HCT116 (cell line): ENCODE data around the gene ZNF554. TPM values are rescaled to one million over a fixed set of nuclear protein-coding genes. Genes with fewer than 3 reads are reported as not detected.

ENCODE experiments used
- ATAC-seq: fragments of 200-7000 bp; cut with Tn5 transposase; 2 replicates; pipeline ENCODE4 v1.9.1; 2020; ENCODE audit warnings: mild to moderate bottlenecking, moderate library complexity
- BruUV-seq: library from RNA; stranded (reverse); fragments of 400-500 nt; replicated peaks from 2 replicates; lab custom pipeline; 2021; lab: Mats Ljungman, UMichigan
- CTCF ChIA-PET: fragments of 300-600 bp; sonication (Branson Sonifier 250); formaldehyde crosslinking; loops from one replicate; lab custom pipeline; 2021; ENCODE audit warnings: antibody characterized with exemption; lab: Charles Lee
- POLR2A ChIA-PET: fragments of 300-600, 350-600 bp; sonication (Branson Sonifier 250); formaldehyde crosslinking; loops from one replicate; lab custom pipeline; 2021; ENCODE audit warnings: antibody characterized with exemption; lab: Charles Lee
- RAD21 ChIA-PET, 2 experiments: fragments of 300-600 bp; sonication (Branson Sonifier 250); formaldehyde crosslinking; loops; one replicate each; lab custom pipeline; 2023; ENCODE audit warnings: low total read pairs in 2 of 2; ENCODE audit not compliant: uncharacterized antibody in 2 of 2, unreplicated experiment in 2 of 2, low non-redundant PET in 1 of 2; lab: Charles Lee
- DNase-seq: peaks from one replicate; pipeline ENCODE4 v3.0.0-alpha.2; 2010; ENCODE audit warnings: low read depth, low spot score
- H2AFZ ChIP-seq: fragments of 200-600 bp; shearing (Covaris generic), sonication (generic); 2 replicates; pipeline ENCODE4 v1.6.1; 2017; ENCODE audit warnings: low read depth, mixed run types, mixed read lengths, antibody characterized with exemption, low read length; ENCODE audit not compliant: poor library complexity, severe bottlenecking
- H3K27ac ChIP-seq: 2 replicates; pipeline ENCODE4 v1.5.1; 2012; ENCODE audit warnings: low read depth, low read length
- H3K27me3 ChIP-seq: fragments of 200-600 bp; sonication (generic); 2 replicates; pipeline ENCODE4 v1.6.1; 2016; ENCODE audit warnings: mixed run types, low read length, mixed read lengths; ENCODE audit not compliant: insufficient read depth
- H3K36me3 ChIP-seq, 2 experiments: fragments of 200-500 bp in 1 of 2; fragments of 200-600 bp in 1 of 2; sonication (Bioruptor generic) in 1 of 2; sonication (generic) in 1 of 2; 2 replicates each; pipeline versions ENCODE4 v1.5.1 to v1.6.1; 2014 to 2016; ENCODE audit warnings: low read length in 2 of 2, inconsistent platforms in 1 of 2, mixed read lengths in 1 of 2, mixed run types in 1 of 2; ENCODE audit not compliant: insufficient read depth in 2 of 2, control insufficient read depth in 1 of 2
- H3K4me1 ChIP-seq, 2 experiments: fragments of 200-600 bp in 1 of 2; sonication (generic) in 1 of 2; 2 replicates each; pipeline versions ENCODE4 v1.5.1 to v1.6.1; 2012 to 2017; ENCODE audit warnings: low read length in 2 of 2, inconsistent platforms in 1 of 2, mild to moderate bottlenecking in 1 of 2, mixed read lengths in 1 of 2, mixed run types in 1 of 2, moderate library complexity in 1 of 2; ENCODE audit not compliant: insufficient read depth in 2 of 2, control insufficient read depth in 1 of 2
- H3K4me2 ChIP-seq: fragments of 200-600 bp; sonication (generic); 2 replicates; pipeline ENCODE4 v1.6.1; 2017; ENCODE audit warnings: mixed run types, low read length, mixed read lengths
- H3K4me3 ChIP-seq, 2 experiments: fragments of 200-600 bp in 1 of 2; sonication (generic) in 1 of 2; replicated peaks in 1 of 2; 2 replicates each; pipeline ENCODE4 v1.5.1; 2011 to 2016; ENCODE audit warnings: low read length in 2 of 2, control low read depth in 1 of 2, low read depth in 1 of 2, mild to moderate bottlenecking in 1 of 2, mixed read lengths in 1 of 2, mixed run types in 1 of 2
- H3K79me2 ChIP-seq: fragments of 200-600 bp; sonication (generic); 2 replicates; pipeline ENCODE4 v1.6.1; 2017; ENCODE audit warnings: mild to moderate bottlenecking, mixed run types, low read length, moderate library complexity, mixed read lengths; ENCODE audit not compliant: insufficient read depth
- H3K9ac ChIP-seq: fragments of 200-600 bp; sonication (generic); 2 replicates; pipeline ENCODE4 v1.6.1; 2016; ENCODE audit warnings: low read length, mixed read lengths
- H3K9me2 ChIP-seq: fragments of 200-600 bp; sonication (generic), shearing (Covaris generic); 2 replicates; pipeline ENCODE4 v1.6.1; 2017; ENCODE audit warnings: mixed run types, mild to moderate bottlenecking, moderate library complexity; ENCODE audit not compliant: insufficient read depth
- H3K9me3 ChIP-seq, 2 experiments: fragments of 200-500 bp in 1 of 2; fragments of 200-600 bp in 1 of 2; sonication (Bioruptor generic) in 1 of 2; sonication (generic) in 1 of 2; 2 replicates each; pipeline ENCODE4 v1.6.1; 2014 to 2017; ENCODE audit warnings: low read length in 2 of 2, mixed read lengths in 2 of 2, inconsistent platforms in 1 of 2, low read depth in 1 of 2, mild to moderate bottlenecking in 1 of 2, mixed run types in 1 of 2, moderate library complexity in 1 of 2; ENCODE audit not compliant: control insufficient read depth in 1 of 2, insufficient read depth in 1 of 2
- H4K20me1 ChIP-seq: fragments of 200-600 bp; sonication (generic), shearing (Covaris generic); 2 replicates; pipeline ENCODE4 v1.6.1; 2017; ENCODE audit warnings: mixed run types, mild to moderate bottlenecking, moderate library complexity; ENCODE audit not compliant: insufficient read depth
- ATF3 ChIP-seq: IDR thresholded peaks from 2 replicates; pipeline ENCODE4 v1.6.1; 2012
- EZH2 ChIP-seq: fragments of 200-600 bp; sonication (generic); IDR thresholded peaks from 2 replicates; pipeline ENCODE4 v1.6.1; 2017; ENCODE audit warnings: antibody characterized with exemption, mixed run types
- EZH2phosphoT487 ChIP-seq: fragments of 200-600 bp; IDR thresholded peaks from 2 replicates; pipeline ENCODE4 v1.6.1; 2018; ENCODE audit warnings: antibody characterized with exemption, borderline replicate concordance
- FOSL1 ChIP-seq: IDR thresholded peaks from 2 replicates; pipeline ENCODE4 v1.6.1; 2012; ENCODE audit warnings: low read depth
- MAX ChIP-seq: IDR thresholded peaks from 2 replicates; pipeline ENCODE4 v1.6.1; 2012
- POLR2AphosphoS5 ChIP-seq: IDR thresholded peaks from 2 replicates; pipeline ENCODE4 v1.6.1; 2011; ENCODE audit warnings: mild to moderate bottlenecking, low read depth, low read length, moderate library complexity
- RAD21 ChIP-seq: IDR thresholded peaks from 2 replicates; pipeline ENCODE4 v1.6.1; 2012; ENCODE audit warnings: low read depth, mild to moderate bottlenecking
- REST ChIP-seq: IDR thresholded peaks from 2 replicates; pipeline ENCODE4 v1.6.1; 2012; ENCODE audit warnings: low read depth
- SIN3A ChIP-seq: IDR thresholded peaks from 2 replicates; pipeline ENCODE4 v1.6.1; 2012; ENCODE audit warnings: low read depth
- SP1 ChIP-seq: IDR thresholded peaks from 2 replicates; pipeline ENCODE4 v1.6.1; 2012; ENCODE audit warnings: low read depth
- SRF ChIP-seq: IDR thresholded peaks from 2 replicates; pipeline ENCODE4 v1.6.1; 2012; ENCODE audit warnings: low read depth
- TCF7L2 ChIP-seq: IDR thresholded peaks from 2 replicates; pipeline ENCODE4 v1.7.0; 2011; ENCODE audit warnings: borderline replicate concordance, inconsistent platforms; ENCODE audit not compliant: insufficient read depth, insufficient read length; ENCODE audit errors: extremely low read depth
- YY1 ChIP-seq: IDR thresholded peaks from 2 replicates; pipeline ENCODE4 v1.6.1; 2011; ENCODE audit warnings: low read length, low read depth, moderate library complexity, mild to moderate bottlenecking; ENCODE audit not compliant: insufficient replicate concordance; ENCODE audit errors: extremely low read depth
- ZBTB33 ChIP-seq: IDR thresholded peaks from 2 replicates; pipeline ENCODE4 v1.6.1; 2011; ENCODE audit warnings: mild to moderate bottlenecking, low read length, moderate library complexity; ENCODE audit not compliant: insufficient replicate concordance; ENCODE audit errors: extremely low read depth
- ZFX ChIP-seq: fragments of 450-650 bp; IDR thresholded peaks from 2 replicates; pipeline ENCODE4 v1.6.1; 2017
- ZNF274 ChIP-seq: fragments of 200-500 bp; sonication (Bioruptor generic); IDR thresholded peaks from 2 replicates; pipeline ENCODE4 v1.6.1; 2014; ENCODE audit warnings: mild to moderate bottlenecking, low read depth, low read length, inconsistent platforms
- intact Hi-C: fragments of 100-400 bp; cut with micrococcal nuclease; formaldehyde crosslinking; loops from 2 replicates; pipeline ENCODE4 v1.10.0; 2022
- total RNA-seq: library from RNA; stranded (reverse); gene quantifications from one replicate; pipeline ENCODE4 v1.2.1, GENCODE V29; 2021; ENCODE audit not compliant: unreplicated experiment

The ZNF554 gene
- total RNA-seq, 1 experiment from 2014 or later: 4.0 TPM

GRCh38 chr19:2814426-2814825, 5.2 kb upstream of the ZNF554 start:
- DNase-seq: no peak
- no peaks in the 10 kb centered on the region for H3K27me3 ChIP-seq
- CTCF ChIA-PET: no interaction called here
- TF ChIP-seq RAD21 (no peak), YY1 (no peak), FOSL1 (no peak), ZNF274 (no peak), ZFX (no peak), EZH2phosphoT487 (no peak), SIN3A (no peak), ATF3 (no peak), SRF (no peak), POLR2AphosphoS5 (no peak), SP1 (no peak)
- POLR2A ChIA-PET: no interaction called here
- BruUV-seq: no TSS peak
- no peaks in the 10 kb centered on the region for H4K20me1 ChIP-seq
- peaks cover 2 to 11% of the 10 kb centered on the region in 2 experiments; a peak in 3 of 4 replicates for H3K36me3 ChIP-seq
- no peak overlapping the region for H3K27ac ChIP-seq
- intact Hi-C loops: no loop called here
- RAD21 ChIA-PET: no interaction called here
- no peak for ATAC-seq
- H3K9me2 ChIP-seq: no peaks in the 10 kb centered on the region
- H3K79me2 ChIP-seq: no peaks in the 10 kb centered on the region
- no peak overlapping the region for H2AFZ ChIP-seq
- H3K4me3 ChIP-seq: no peak overlapping the region
- no peaks in the 10 kb centered on the region for H3K9me3 ChIP-seq
- H3K9ac ChIP-seq: no peak overlapping the region
- peaks cover 6 to 13% of the 10 kb centered on the region in 2 experiments for H3K4me1 ChIP-seq
- no peak overlapping the region for H3K4me2 ChIP-seq

GRCh38 chr19:2815191-2815614, 4.5 kb upstream of the ZNF554 start:
- no peak overlapping the region for H3K4me2 ChIP-seq
- no TSS peak for BruUV-seq
- POLR2A ChIA-PET: no interaction called here
- no peak overlapping the region for H3K27ac ChIP-seq
- ATAC-seq: no peak
- H3K36me3 ChIP-seq: peaks cover 2 to 8% of the 10 kb centered on the region in 2 experiments; a peak in 3 of 4 replicates
- no peak overlapping the region for H3K9ac ChIP-seq
- H3K4me3 ChIP-seq: no peak overlapping the region
- TF ChIP-seq ZBTB33: no peak
- no peak for TF ChIP-seq REST
- TF ChIP-seq TCF7L2: no peak
- TF ChIP-seq EZH2: no peak
- no peak for TF ChIP-seq MAX
- TF ChIP-seq, all 23 proteins: peak for 0
- intact Hi-C loops: no loop called here
- no peak for DNase-seq
- no peaks in the 10 kb centered on the region for H3K9me3 ChIP-seq
- H3K4me1 ChIP-seq: peaks cover 6 to 15% of the 10 kb centered on the region in 2 experiments
- RAD21 ChIA-PET: no interaction called here
- CTCF ChIA-PET: no interaction called here
- no peaks in the 10 kb centered on the region for H3K27me3 ChIP-seq
- 0 out of 2 replicates have a peak, but pooled peaks cover 2% of the 10 kb centered on the region for H3K79me2 ChIP-seq
- no peak overlapping the region for H2AFZ ChIP-seq
- no peaks in the 10 kb centered on the region for H3K9me2 ChIP-seq
- no peaks in the 10 kb centered on the region for H4K20me1 ChIP-seq
